Tibial nerve (tissue), 4 donors: Measurements from ENCODE around the gene TBC1D14. TPM values are rescaled to one million over a fixed set of nuclear protein-coding genes. Genes with fewer than 3 reads are reported as not detected.

Experiments used
- DNase-seq, 2 donors: peaks; one replicate each; pipeline ENCODE4 v3.0.0-alpha.2; 2019; ENCODE audit warnings: low spot score in 2 of 2
- H3K27ac ChIP-seq, 4 donors: fragments of 200-600 bp; sonication (generic) in 3 of 4; one replicate each; pipeline ENCODE4 v1.5.1; 2017 to 2019; ENCODE audit warnings: mild to moderate bottlenecking in 1 of 4
- H3K27me3 ChIP-seq, 2 donors: fragments of 200-600 bp; sonication (generic) in 1 of 2; one replicate each; pipeline versions ENCODE4 v1.5.1 to v1.6.0; 2017 to 2019
- H3K36me3 ChIP-seq, 3 donors: fragments of 200-600 bp; sonication (generic); one replicate each; pipeline ENCODE4 v1.5.1; 2018 to 2019
- H3K4me1 ChIP-seq, 4 donors: fragments of 200-600 bp; sonication (generic) in 3 of 4; one replicate each; pipeline ENCODE4 v1.5.1; 2017 to 2019
- H3K4me3 ChIP-seq, 4 donors: fragments of 200-600 bp; sonication (generic) in 3 of 4; one replicate each; pipeline ENCODE4 v1.5.1; 2017 to 2019; ENCODE audit warnings: mild to moderate bottlenecking in 1 of 4, moderate library complexity in 1 of 4
- H3K9me3 ChIP-seq, 4 donors: fragments of 200-600 bp; sonication (generic) in 3 of 4; one replicate each; pipeline ENCODE4 v1.5.1; 2017 to 2019
- EP300 ChIP-seq, 2 donors: sonication (generic); formaldehyde crosslinking; IDR thresholded peaks; one replicate each; pipeline ENCODE4 v1.6.1; 2017; ENCODE audit warnings: antibody characterized with exemption in 2 of 2, mild to moderate bottlenecking in 1 of 2
- POLR2A ChIP-seq, 2 donors: fragments of 450-650 bp; IDR thresholded peaks; one replicate each; pipeline ENCODE4 v1.6.1; 2017; ENCODE audit warnings: antibody characterized with exemption in 2 of 2, mild to moderate bottlenecking in 2 of 2, moderate library complexity in 2 of 2
- WGBS, 2 donors: methylation state at CpG; one replicate each; pipeline ENCODE4 v1.1.5; 2018; 5-methylcytosine and 5-hydroxymethylcytosine counted together
- total RNA-seq, 4 donors: library from RNA; depleted of rRNA; stranded (reverse); fragments of >200 nt; gene quantifications; one replicate each; pipeline ENCODE4 v1.1.0, GENCODE V29; 2016
- TF ChIP-seq, protein P1 (sequence below), 5 experiments: fragments of 200-600 bp in 3 of 5; fragments of 450-650 bp in 2 of 5; sonication (generic) in 3 of 5; IDR thresholded peaks; one replicate each; pipeline ENCODE4 v1.5.1; 2016 to 2019; ENCODE audit warnings: antibody characterized with exemption in 5 of 5, mild to moderate bottlenecking in 3 of 5, moderate library complexity in 2 of 5

The TBC1D14 gene
- total RNA-seq, 4 donors from 2014 or later = 46.9 to 65.7 (median 51.3) TPM

- Histone ChIP-seq H3K27ac (peak overlapping the region in 1 of 4 donors; percentile 54), H3K4me1 (peaks cover 0 to 40% (median 21%) of the 10 kb centered on the region in 4 donors), H3K9me3 (peaks cover 0 to 7% (median 0%) of the 10 kb centered on the region in 4 donors), H3K27me3 (no peaks in the 10 kb centered on the region), H3K36me3 (peaks cover 0 to 25% (median 0%) of the 10 kb centered on the region in 3 donors), H3K4me3 (no peak overlapping the region)
- TF ChIP-seq, protein P1, sequence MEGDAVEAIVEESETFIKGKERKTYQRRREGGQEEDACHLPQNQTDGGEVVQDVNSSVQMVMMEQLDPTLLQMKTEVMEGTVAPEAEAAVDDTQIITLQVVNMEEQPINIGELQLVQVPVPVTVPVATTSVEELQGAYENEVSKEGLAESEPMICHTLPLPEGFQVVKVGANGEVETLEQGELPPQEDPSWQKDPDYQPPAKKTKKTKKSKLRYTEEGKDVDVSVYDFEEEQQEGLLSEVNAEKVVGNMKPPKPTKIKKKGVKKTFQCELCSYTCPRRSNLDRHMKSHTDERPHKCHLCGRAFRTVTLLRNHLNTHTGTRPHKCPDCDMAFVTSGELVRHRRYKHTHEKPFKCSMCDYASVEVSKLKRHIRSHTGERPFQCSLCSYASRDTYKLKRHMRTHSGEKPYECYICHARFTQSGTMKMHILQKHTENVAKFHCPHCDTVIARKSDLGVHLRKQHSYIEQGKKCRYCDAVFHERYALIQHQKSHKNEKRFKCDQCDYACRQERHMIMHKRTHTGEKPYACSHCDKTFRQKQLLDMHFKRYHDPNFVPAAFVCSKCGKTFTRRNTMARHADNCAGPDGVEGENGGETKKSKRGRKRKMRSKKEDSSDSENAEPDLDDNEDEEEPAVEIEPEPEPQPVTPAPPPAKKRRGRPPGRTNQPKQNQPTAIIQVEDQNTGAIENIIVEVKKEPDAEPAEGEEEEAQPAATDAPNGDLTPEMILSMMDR (IDR thresholded peaks at IDR 0.05) = no peak
- TF ChIP-seq EP300 (IDR thresholded peaks at IDR 0.05) (no peak), POLR2A (IDR thresholded peaks at IDR 0.05) (no peak)
- DNase-seq = no peak
- WGBS, 2 donors = 84 to 85% methylated on average over 10 of the region's 10 CpGs
Observed at GRCh38 chr4:6886886-6887285, 22.7 kb upstream of the TBC1D14 start.

- peak overlapping the region in 3 of 4 donors; percentile 19 to 60 (median 20) for H3K27ac ChIP-seq
- DNase-seq = no peak
- peaks cover 0 to 16% (median 0%) of the 10 kb centered on the region in 3 donors for H3K36me3 ChIP-seq
- WGBS, 2 donors = 36 to 44% methylated on average over 18 to 20 of the region's 21 CpGs
- no peaks in the 10 kb centered on the region for H3K27me3 ChIP-seq
- no peak overlapping the region for H3K4me3 ChIP-seq
- H3K4me1 ChIP-seq = peaks cover 0 to 49% (median 30%) of the 10 kb centered on the region in 4 donors
- no peak for TF ChIP-seq POLR2A (IDR thresholded peaks at IDR 0.05)
- TF ChIP-seq EP300 (IDR thresholded peaks at IDR 0.05) = peak in 1 of 2 donors; percentile 18
- peaks cover 0 to 7% (median 0%) of the 10 kb centered on the region in 4 donors for H3K9me3 ChIP-seq
Observed at GRCh38 chr4:6887591-6888371, 21.8 kb upstream of the TBC1D14 start.

- WGBS, 2 donors = 62 to 78% methylated on average over 14 to 15 of the region's 15 CpGs
- H3K9me3 ChIP-seq = peaks cover 0 to 7% (median 0%) of the 10 kb centered on the region in 4 donors
- no peak for DNase-seq
Observed at GRCh38 chr4:6888506-6889071, 21.0 kb upstream of the TBC1D14 start.

GRCh38 chr4:6889101-6889735 lies 20.4 kb upstream of the TBC1D14 start:
- no peak for DNase-seq
- peaks cover 0 to 7% (median 0%) of the 10 kb centered on the region in 4 donors for H3K9me3 ChIP-seq
- H3K27ac ChIP-seq = no peak overlapping the region
- H3K27me3 ChIP-seq = no peaks in the 10 kb centered on the region
- no peak for TF ChIP-seq POLR2A (IDR thresholded peaks at IDR 0.05)
- TF ChIP-seq, protein P1 (IDR thresholded peaks at IDR 0.05) = no peak
- no peak for TF ChIP-seq EP300 (IDR thresholded peaks at IDR 0.05)
- peaks cover 0 to 52% (median 34%) of the 10 kb centered on the region in 4 donors for H3K4me1 ChIP-seq
- 93 to 96% methylated on average over 24 to 36 of the region's 37 CpGs for WGBS, 2 donors
- no peak overlapping the region for H3K4me3 ChIP-seq
- peaks cover 0 to 3% (median 0%) of the 10 kb centered on the region in 3 donors for H3K36me3 ChIP-seq

More at GRCh38 chr4:6888506-6889071, 21.0 kb upstream of the TBC1D14 start:
- no peaks in the 10 kb centered on the region for H3K27me3 ChIP-seq
- no peak for TF ChIP-seq EP300 (IDR thresholded peaks at IDR 0.05)
- TF ChIP-seq, protein P1 (IDR thresholded peaks at IDR 0.05) = no peak
- no peak for TF ChIP-seq POLR2A (IDR thresholded peaks at IDR 0.05)
- H3K4me1 ChIP-seq = peaks cover 0 to 52% (median 34%) of the 10 kb centered on the region in 4 donors
- no peak overlapping the region for H3K4me3 ChIP-seq
- H3K27ac ChIP-seq = peak overlapping the region in 3 of 4 donors; percentile 19 to 60 (median 20)
- peaks cover 0 to 8% (median 0%) of the 10 kb centered on the region in 3 donors for H3K36me3 ChIP-seq

GRCh38 chr4:6889736-6890324 lies 19.8 kb upstream of the TBC1D14 start:
- Histone ChIP-seq H3K36me3 (no peaks in the 10 kb centered on the region), H3K27me3 (no peaks in the 10 kb centered on the region), H3K4me3 (no peak overlapping the region), H3K4me1 (peaks cover 0 to 52% (median 34%) of the 10 kb centered on the region in 4 donors), H3K27ac (no peak overlapping the region), H3K9me3 (peaks cover 0 to 7% (median 0%) of the 10 kb centered on the region in 4 donors)
- WGBS, 2 donors = 82 to 92% methylated on average over 15 of the region's 15 CpGs
- TF ChIP-seq POLR2A (IDR thresholded peaks at IDR 0.05) = no peak
- no peak for TF ChIP-seq EP300 (IDR thresholded peaks at IDR 0.05)
- TF ChIP-seq, protein P1 (IDR thresholded peaks at IDR 0.05) = no peak
- DNase-seq = no peak
